Keratinocyte (primary cell): ENCODE results near the gene PDCD4.

Source experiments
- CTCF ChIP-seq, 3 experiments: IDR thresholded peaks in 1 of 3; conservative IDR thresholded peaks in 1 of 3; optimal IDR thresholded peaks in 1 of 3; 2 replicates in 2 of 3; 3 replicates in 1 of 3; pipeline versions ENCODE3 to v1.5.1; 2011; ENCODE audit warnings: low read length in 3 of 3, mild to moderate bottlenecking in 3 of 3, moderate library complexity in 2 of 3, control low read depth in 1 of 3, inconsistent platforms in 1 of 3; ENCODE audit not compliant: insufficient read depth in 2 of 3; ENCODE audit errors: extremely low read depth in 1 of 3
- EZH2 ChIP-seq: IDR thresholded peaks from one replicate; pipeline ENCODE4 v1.6.1; 2012; ENCODE audit warnings: inconsistent platforms, mild to moderate bottlenecking, low read length, moderate library complexity

- TF ChIP-seq CTCF (optimal IDR thresholded peaks at IDR 0.05 in 1 of 3, IDR thresholded peaks at IDR 0.05 in 1 of 3, conservative IDR thresholded peaks at IDR 0.05 in 1 of 3; ENCODE audit: extremely low read depth in 1 of 3, insufficient read depth in 2 of 3, low read length in 3 of 3), result no peak
- no peak for TF ChIP-seq EZH2
Measured at GRCh38 chr10:110916554-110917346, 45.0 kb downstream of the PDCD4 start.
